HepG2 (cell line): ENCODE data around the gene DUSP16. TPM values are rescaled to one million over a fixed set of nuclear protein-coding genes. Genes with fewer than 3 reads are reported as not detected.

ENCODE experiments used
- ATAC-seq: fragments of 200-7000 bp; cut with Tn5 transposase; 3 replicates; pipeline ENCODE4 v1.9.1; 2020; ENCODE audit warnings: mild to moderate bottlenecking, moderate library complexity
- BruUV-seq: library from RNA; stranded (reverse); fragments of 400-500 nt; replicated peaks from 2 replicates; lab custom pipeline; 2021; lab: Mats Ljungman, UMichigan
- CTCF ChIA-PET: fragments of 300-600 bp; formaldehyde crosslinking; extraction: SDS; loops from one replicate; lab custom pipeline; 2021; ENCODE audit warnings: low total read pairs, inconsistent platforms, low intra/inter-chr PET ratio; lab: Yijun Ruan, JAX
- POLR2A ChIA-PET: fragments of 350-600 bp; sonication (Branson Sonifier 250); formaldehyde crosslinking; loops from one replicate; lab custom pipeline; 2020; ENCODE audit warnings: antibody characterized with exemption, inconsistent platforms; lab: Yijun Ruan, JAX
- DNase-seq: peaks from one replicate; pipeline ENCODE4 v3.0.0-alpha.2; 2015; ENCODE audit warnings: low spot score
- FAIRE-seq: peaks from 3 replicates; lab custom pipeline; 2011; peaks lifted over from hg19 to GRCh38; lab: Jason Lieb, UNC
- H2AFZ ChIP-seq: one replicate; pipeline ENCODE4 v1.6.1; 2011; ENCODE audit warnings: low read length, inconsistent platforms
- H3K27ac ChIP-seq: fragments of 300-600 bp; 3 replicates; pipeline ENCODE4 v1.8.0; 2011; ENCODE audit warnings: mixed run types, mild to moderate bottlenecking, mixed read lengths, low read length, inconsistent platforms; ENCODE audit not compliant: insufficient read depth; ENCODE audit errors: extremely low read length
- H3K27me3 ChIP-seq, 2 experiments: fragments of 200-600 bp in 1 of 2; 2 replicates in 1 of 2; 3 replicates in 1 of 2; pipeline versions ENCODE4 v1.6.0 to v1.8.0; 2011; ENCODE audit warnings: low read length in 2 of 2, mild to moderate bottlenecking in 2 of 2, moderate library complexity in 2 of 2, inconsistent platforms in 1 of 2; ENCODE audit not compliant: insufficient read depth in 2 of 2, control insufficient read depth in 1 of 2
- H3K36me3 ChIP-seq, 2 experiments: fragments of 200-600 bp in 1 of 2; replicated peaks in 1 of 2; 2 replicates in 1 of 2; 3 replicates in 1 of 2; pipeline versions ENCODE4 v1.5.1 to v1.8.0; 2011; ENCODE audit warnings: low read length in 2 of 2, inconsistent platforms in 1 of 2; ENCODE audit not compliant: insufficient read depth in 2 of 2, control insufficient read depth in 1 of 2
- H3K4me1 ChIP-seq: 2 replicates; pipeline ENCODE4 v1.5.1; 2012; ENCODE audit warnings: low read length, inconsistent platforms; ENCODE audit not compliant: insufficient read depth
- H3K4me2 ChIP-seq: 2 replicates; pipeline ENCODE4 v1.6.0; 2011; ENCODE audit warnings: low read depth, low read length, inconsistent platforms
- H3K4me3 ChIP-seq, 3 experiments: fragments of 200-600 bp in 1 of 3; sonication (generic), shearing (Covaris generic) in 1 of 3; replicated peaks in 1 of 3; 2 replicates each; pipeline ENCODE4 v1.5.1; 2011 to 2016; ENCODE audit warnings: low read length in 3 of 3, inconsistent platforms in 2 of 3, low read depth in 2 of 3, mild to moderate bottlenecking in 2 of 3, control low read depth in 1 of 3, mixed read lengths in 1 of 3; ENCODE audit not compliant: insufficient read depth in 1 of 3
- H3K79me2 ChIP-seq: one replicate; pipeline ENCODE4 v1.6.1; 2011; ENCODE audit warnings: low read length, inconsistent platforms; ENCODE audit not compliant: insufficient read depth
- H3K9ac ChIP-seq: 2 replicates; pipeline ENCODE4 v1.6.0; 2011; ENCODE audit warnings: mild to moderate bottlenecking, low read depth, low read length, inconsistent platforms; ENCODE audit not compliant: insufficient read depth
- H3K9me3 ChIP-seq: 2 replicates; pipeline ENCODE4 v1.5.1; 2012; ENCODE audit warnings: mild to moderate bottlenecking, low read length
- H4K20me1 ChIP-seq: 2 replicates; pipeline ENCODE4 v1.6.0; 2011; ENCODE audit warnings: inconsistent platforms, mild to moderate bottlenecking, low read length, moderate library complexity; ENCODE audit not compliant: insufficient read depth
- CENPBD1 ChIP-seq: sonication (generic); formaldehyde crosslinking; IDR thresholded peaks from 2 replicates; pipeline ENCODE4 v1.8.0; 2022; ENCODE audit warnings: missing genetic modification reagents, low read depth, mild to moderate bottlenecking, borderline replicate concordance
- MIER3 ChIP-seq: IDR thresholded peaks from 2 replicates; pipeline ENCODE4 v1.6.1; 2016; ENCODE audit warnings: missing compliant biosample characterization, borderline replicate concordance
- MZF1 ChIP-seq: sonication (generic); formaldehyde crosslinking; IDR thresholded peaks from 2 replicates; pipeline ENCODE4 v1.8.1; 2023; ENCODE audit warnings: mild to moderate bottlenecking, missing genetic modification reagents, borderline replicate concordance
- ONECUT2 ChIP-seq: sonication (generic); formaldehyde crosslinking; IDR thresholded peaks from 2 replicates; pipeline ENCODE4 v1.4.0; 2020; ENCODE audit warnings: missing genetic modification reagents
- SMC3 ChIP-seq: IDR thresholded peaks from 2 replicates; pipeline ENCODE4 v1.6.1; 2011; ENCODE audit warnings: low read length, improper control_type of control experiment
- USF2 ChIP-seq, 2 experiments: sonication (generic) in 1 of 2; formaldehyde crosslinking in 1 of 2; IDR thresholded peaks; 2 replicates each; pipeline versions ENCODE4 v1.5.1 to v1.6.1; 2011 to 2020; ENCODE audit warnings: borderline replicate concordance in 1 of 2, low read depth in 1 of 2, low read length in 1 of 2, mild to moderate bottlenecking in 1 of 2, missing genetic modification reagents in 1 of 2, moderate library complexity in 1 of 2
- ZMYM3 ChIP-seq: sonication (generic); formaldehyde crosslinking; IDR thresholded peaks from 2 replicates; pipeline ENCODE4 v1.5.1; 2020; ENCODE audit warnings: mild to moderate bottlenecking, missing genetic modification reagents
- ZNF441 ChIP-seq: sonication (generic); formaldehyde crosslinking; IDR thresholded peaks from 2 replicates; pipeline ENCODE4 v1.7.0; 2021; ENCODE audit warnings: missing genetic modification reagents, borderline replicate concordance
- ZNF816 ChIP-seq: sonication (generic); formaldehyde crosslinking; IDR thresholded peaks from 2 replicates; pipeline ENCODE4 v1.8.0; 2022; ENCODE audit warnings: missing genetic modification reagents, mild to moderate bottlenecking, borderline replicate concordance
- WGBS: methylation state at CpG from one replicate; pipeline ENCODE4 v1.1.6; 2017; ENCODE audit warnings: low lambda C conversion rate; 5-methylcytosine and 5-hydroxymethylcytosine counted together
- in situ Hi-C: cut with HindIII; loops from 2 replicates; pipeline ENCODE4 v1.10.0; 2017; ENCODE audit warnings: low pct_unique_long_range_greater_than_20kb; ENCODE audit not compliant: extremely low pct_ligation_motif_present
- intact Hi-C: fragments of 100-400 bp; cut with micrococcal nuclease; formaldehyde crosslinking; loops from one replicate; pipeline ENCODE4 v1.10.0; 2022; ENCODE audit not compliant: unreplicated experiment
- polyA plus RNA-seq, 8 experiments: library from polyadenylated mRNA; depleted of rRNA in 3 of 8; stranded (reverse) in 7 of 8; unstranded in 1 of 8; fragments of >200 nt; fragmentation: Illumina TruSeq in 4 of 8; extraction: Trizol in 4 of 8; gene quantifications; 2 replicates each; pipeline versions ENCODE4 v1.2.1 to v1.2.3, GENCODE V29; 2011 to 2016; ENCODE audit warnings: low read depth in 4 of 8, missing spikeins in 1 of 8, mixed read lengths in 1 of 8; ENCODE audit not compliant: insufficient read depth in 1 of 8
- total RNA-seq, 5 experiments: library from RNA; depleted of rRNA; stranded (reverse); fragments of >200 nt; fragmentation: Illumina TruSeq; extraction: Trizol; gene quantifications; 2 replicates each; pipeline ENCODE4 v1.2.3, GENCODE V29; 2016; ENCODE audit warnings: low read depth in 1 of 5
- TF ChIP-seq, protein P1 (sequence below): sonication (generic); formaldehyde crosslinking; IDR thresholded peaks from 2 replicates; pipeline ENCODE4 v1.4.0; 2020; ENCODE audit warnings: mild to moderate bottlenecking, missing genetic modification reagents
- TF ChIP-seq, protein P2 (sequence below): sonication (generic); formaldehyde crosslinking; IDR thresholded peaks from 2 replicates; pipeline ENCODE4 v1.4.0; 2020; ENCODE audit warnings: mild to moderate bottlenecking, low read depth, missing genetic modification reagents
- TF ChIP-seq, protein P3 (sequence below): sonication (generic); formaldehyde crosslinking; IDR thresholded peaks from 2 replicates; pipeline ENCODE4 v1.4.0; 2020; ENCODE audit warnings: missing genetic modification reagents, mild to moderate bottlenecking, borderline replicate concordance
- TF ChIP-seq, protein P4 (sequence below): sonication (generic); formaldehyde crosslinking; IDR thresholded peaks from 2 replicates; pipeline ENCODE4 v1.4.0; 2020; ENCODE audit warnings: missing genetic modification reagents

Gene DUSP16
- total and polyA plus RNA-seq, 2 of the 13 experiments (the other 11 are each of a cell fraction or from before 2014, with no cell fraction given), result 45.7 to 46.6 TPM

DNA sequence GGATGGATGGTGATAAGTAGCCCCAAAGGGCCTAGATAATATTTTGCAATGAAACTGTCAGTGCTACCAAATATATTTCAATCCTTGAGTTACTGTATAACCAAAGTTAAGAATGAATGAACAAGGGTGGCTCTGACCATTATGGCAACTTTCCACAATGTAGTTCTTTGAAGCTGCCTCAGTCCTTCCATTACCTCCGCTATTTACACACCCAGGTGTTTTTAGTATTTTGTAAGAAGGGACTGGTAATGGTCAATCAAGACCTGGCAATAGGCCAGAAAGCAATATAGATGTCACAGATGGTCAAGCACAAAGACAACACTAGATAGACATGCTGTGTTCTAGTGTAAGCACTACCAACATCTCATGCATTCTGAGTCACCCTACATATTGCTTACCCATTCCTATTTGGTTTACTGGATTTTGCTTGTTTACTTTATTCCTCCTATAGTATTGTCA is 16.3 kb downstream of the DUSP16 start:
- CTCF ChIA-PET, result no interaction called here
- no peak; the same call in 1 of the 2 replicates for TF ChIP-seq ZNF816 (CRISPR knock-in tag)
- TF ChIP-seq MZF1 (CRISPR knock-in tag), result no peak
- TF ChIP-seq CENPBD1 (CRISPR knock-in tag), result no peak
- TF ChIP-seq, protein P1, sequence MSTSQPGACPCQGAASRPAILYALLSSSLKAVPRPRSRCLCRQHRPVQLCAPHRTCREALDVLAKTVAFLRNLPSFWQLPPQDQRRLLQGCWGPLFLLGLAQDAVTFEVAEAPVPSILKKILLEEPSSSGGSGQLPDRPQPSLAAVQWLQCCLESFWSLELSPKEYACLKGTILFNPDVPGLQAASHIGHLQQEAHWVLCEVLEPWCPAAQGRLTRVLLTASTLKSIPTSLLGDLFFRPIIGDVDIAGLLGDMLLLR, result no peak
- TF ChIP-seq, protein P2, sequence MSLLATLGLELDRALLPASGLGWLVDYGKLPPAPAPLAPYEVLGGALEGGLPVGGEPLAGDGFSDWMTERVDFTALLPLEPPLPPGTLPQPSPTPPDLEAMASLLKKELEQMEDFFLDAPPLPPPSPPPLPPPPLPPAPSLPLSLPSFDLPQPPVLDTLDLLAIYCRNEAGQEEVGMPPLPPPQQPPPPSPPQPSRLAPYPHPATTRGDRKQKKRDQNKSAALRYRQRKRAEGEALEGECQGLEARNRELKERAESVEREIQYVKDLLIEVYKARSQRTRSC, result no peak
- peak; percentile 70 for TF ChIP-seq ONECUT2 (CRISPR knock-in tag)
- TF ChIP-seq USF2 (IDR thresholded peaks at IDR 0.05; ENCODE audit: low read depth, low read length), result no peak
- no peak for TF ChIP-seq USF2 (CRISPR knock-in tag; IDR thresholded peaks at IDR 0.05; ENCODE audit: borderline replicate concordance)
- TF ChIP-seq, protein P3, sequence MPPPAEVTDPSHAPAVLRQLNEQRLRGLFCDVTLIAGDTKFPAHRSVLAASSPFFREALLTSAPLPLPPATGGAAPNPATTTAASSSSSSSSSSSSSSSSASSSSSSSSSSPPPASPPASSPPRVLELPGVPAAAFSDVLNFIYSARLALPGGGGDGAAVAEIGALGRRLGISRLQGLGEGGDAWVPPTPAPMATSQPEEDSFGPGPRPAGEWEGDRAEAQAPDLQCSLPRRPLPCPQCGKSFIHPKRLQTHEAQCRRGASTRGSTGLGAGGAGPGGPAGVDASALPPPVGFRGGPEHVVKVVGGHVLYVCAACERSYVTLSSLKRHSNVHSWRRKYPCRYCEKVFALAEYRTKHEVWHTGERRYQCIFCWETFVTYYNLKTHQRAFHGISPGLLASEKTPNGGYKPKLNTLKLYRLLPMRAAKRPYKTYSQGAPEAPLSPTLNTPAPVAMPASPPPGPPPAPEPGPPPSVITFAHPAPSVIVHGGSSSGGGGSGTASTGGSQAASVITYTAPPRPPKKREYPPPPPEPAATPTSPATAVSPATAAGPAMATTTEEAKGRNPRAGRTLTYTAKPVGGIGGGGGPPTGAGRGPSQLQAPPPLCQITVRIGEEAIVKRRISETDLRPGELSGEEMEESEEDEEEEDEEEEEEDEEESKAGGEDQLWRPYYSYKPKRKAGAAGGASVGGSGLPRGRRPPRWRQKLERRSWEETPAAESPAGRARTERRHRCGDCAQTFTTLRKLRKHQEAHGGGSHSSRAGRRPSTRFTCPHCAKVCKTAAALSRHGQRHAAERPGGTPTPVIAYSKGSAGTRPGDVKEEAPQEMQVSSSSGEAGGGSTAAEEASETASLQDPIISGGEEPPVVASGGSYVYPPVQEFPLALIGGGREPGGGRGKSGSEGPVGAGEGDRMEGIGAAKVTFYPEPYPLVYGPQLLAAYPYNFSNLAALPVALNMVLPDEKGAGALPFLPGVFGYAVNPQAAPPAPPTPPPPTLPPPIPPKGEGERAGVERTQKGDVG (CRISPR knock-in tag), result no peak
- peak; percentile 74; the same call in 1 of the 2 replicates for TF ChIP-seq MIER3 (CRISPR knock-in tag)
- TF ChIP-seq, protein P4, sequence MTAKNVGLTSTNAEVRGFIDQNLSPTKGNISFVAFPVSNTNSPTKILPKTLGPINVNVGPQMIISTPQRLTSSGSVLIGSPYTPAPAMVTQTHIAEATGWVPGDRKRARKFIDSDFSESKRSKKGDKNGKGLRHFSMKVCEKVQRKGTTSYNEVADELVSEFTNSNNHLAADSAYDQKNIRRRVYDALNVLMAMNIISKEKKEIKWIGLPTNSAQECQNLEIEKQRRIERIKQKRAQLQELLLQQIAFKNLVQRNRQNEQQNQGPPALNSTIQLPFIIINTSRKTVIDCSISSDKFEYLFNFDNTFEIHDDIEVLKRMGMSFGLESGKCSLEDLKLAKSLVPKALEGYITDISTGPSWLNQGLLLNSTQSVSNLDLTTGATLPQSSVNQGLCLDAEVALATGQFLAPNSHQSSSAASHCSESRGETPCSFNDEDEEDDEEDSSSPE (CRISPR knock-in tag), result no peak
- peak; percentile 64; the same call in 1 of the 2 replicates for TF ChIP-seq ZMYM3 (CRISPR knock-in tag)
- TF ChIP-seq SMC3, result no peak
- no peak for TF ChIP-seq ZNF441

More for the DNA sequence above, 16.3 kb downstream of the DUSP16 start:
- intact Hi-C loops (loop anchor here (2.0 kb wide), 1 partner anchor 14 kb away; no protein-coding TSS in a partner anchor), in situ Hi-C loops (no loop called here)
- FAIRE-seq, result peak; percentile 94
- no peak overlapping the region for H2AFZ ChIP-seq
- ATAC-seq, result peak; percentile 94
- peaks cover 89% of the 10 kb centered on the region for H3K79me2 ChIP-seq
- peak overlapping the region; percentile 48 for H3K4me2 ChIP-seq
- no peaks in the 10 kb centered on the region for H3K27me3 ChIP-seq
- POLR2A ChIA-PET, result interaction anchor here (2.1 kb wide), 2 partner anchors 9 to 15 kb away, joined by 8 read pairs; no protein-coding TSS in a partner anchor
- no peaks in the 10 kb centered on the region; the same call in 1 of the 2 replicates for H4K20me1 ChIP-seq
- no peaks in the 10 kb centered on the region for H3K9me3 ChIP-seq
- WGBS, result 0% methylated on average over 1 of the region's 1 CpG
- no TSS peak for BruUV-seq
- peak overlapping the region; percentile 69 for H3K27ac ChIP-seq
- H3K4me1 ChIP-seq, result peaks cover 79% of the 10 kb centered on the region
- peaks cover 0 to 10% of the 10 kb centered on the region in 2 experiments; a peak in 3 of 5 replicates for H3K36me3 ChIP-seq
- no peak overlapping the region; a peak in 1 of 6 replicates for H3K4me3 ChIP-seq
- no peak overlapping the region for H3K9ac ChIP-seq
- peak; percentile 99 for DNase-seq
